AML-193 (cell line): ENCODE measurements around the gene ZFYVE16.
A peak's percentile ranks its signal among the peaks of the same experiment; 100 is the strongest.
"Not testable (repeated sequence)": the region's sequence is repeated elsewhere in the genome, so short reads cannot be mapped to it uniquely, and the experiment has no call there.

Experiments used
- DNase-seq, 2 experiments: peaks; one replicate each; lab custom pipeline; 2025; lab: John Stamatoyannopoulos, UW

Gene ZFYVE16

DNA sequence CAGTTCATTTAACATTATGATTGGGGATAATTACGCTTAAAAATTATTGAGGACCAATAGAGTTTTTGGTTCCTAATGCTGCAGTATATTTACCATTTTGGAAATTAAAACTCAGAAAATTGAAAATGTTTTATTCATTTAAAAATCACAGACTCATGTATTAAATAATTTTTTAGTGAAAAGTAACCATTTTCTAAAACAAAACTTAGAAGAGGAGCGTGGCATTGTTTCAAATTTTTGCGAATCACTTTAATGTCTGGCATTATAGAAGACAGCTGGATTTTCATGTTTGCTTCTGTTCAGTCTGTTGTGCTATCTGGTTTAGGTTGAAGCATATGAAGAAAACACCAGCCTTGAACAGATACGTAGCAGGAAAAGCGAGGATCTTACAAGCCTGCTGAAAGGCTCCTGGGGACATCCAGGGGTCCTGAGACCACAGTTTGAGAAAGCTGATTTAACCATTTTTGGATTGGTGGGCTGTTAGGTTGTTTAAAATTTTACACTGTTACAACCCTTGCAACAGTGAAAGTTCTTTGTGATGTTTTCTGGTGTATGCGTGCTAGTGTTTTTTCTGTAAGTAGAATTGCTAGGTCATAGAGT is 1.6 kb downstream of the ZFYVE16 start:
- DNase-seq = no peak

DNA sequence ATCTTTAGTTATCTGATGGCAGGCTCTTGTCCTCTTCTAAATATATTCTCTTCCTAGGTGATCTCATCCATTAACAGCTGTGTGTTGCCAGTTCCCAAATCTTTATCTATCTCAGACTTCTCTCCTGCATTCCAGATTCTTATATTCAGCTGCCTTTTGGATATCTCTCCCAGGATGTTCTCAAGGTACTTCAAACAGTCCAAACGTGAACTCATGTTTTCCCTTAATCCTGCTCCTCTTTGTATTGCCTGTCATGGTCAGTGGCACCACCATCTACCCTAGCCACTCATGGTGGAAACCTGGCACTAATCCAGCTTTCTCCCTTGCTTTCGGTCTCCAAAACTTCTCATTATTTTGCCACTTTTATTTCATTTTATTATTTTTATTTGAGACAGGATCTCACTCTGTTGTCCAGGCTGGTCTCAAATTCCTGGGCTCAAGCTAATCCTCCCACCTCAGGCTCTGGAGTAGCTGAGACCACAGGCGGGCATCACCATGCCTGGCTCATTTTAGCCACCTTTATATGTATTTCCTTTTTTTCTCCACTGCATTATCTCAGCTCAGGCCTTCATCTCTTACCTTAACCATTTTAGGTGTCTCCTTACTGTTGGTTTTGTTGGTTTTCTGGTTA is 3.8 kb downstream of the ZFYVE16 start:
- DNase-seq = no peak

DNA sequence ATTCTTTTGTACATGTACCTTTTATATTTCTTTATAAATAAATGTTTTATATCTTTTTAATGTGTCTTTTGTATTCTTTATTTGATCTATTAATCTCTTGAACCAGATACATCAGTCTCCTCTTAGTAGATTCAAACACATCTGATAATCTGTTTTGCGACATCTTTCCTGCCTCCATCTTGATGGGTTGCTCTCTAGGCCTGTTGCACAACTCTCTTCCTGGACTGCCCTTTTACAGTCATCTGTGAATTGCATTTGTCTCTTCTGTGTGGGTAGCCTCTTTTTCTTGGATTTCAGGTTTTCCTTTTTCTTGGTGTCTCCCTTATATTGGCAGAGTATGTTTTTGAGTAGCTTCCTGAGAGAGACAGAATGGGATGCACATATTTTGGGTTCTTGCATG is 6.2 kb downstream of the ZFYVE16 start:
- peak; percentile 84 to 87 for DNase-seq

DNA sequence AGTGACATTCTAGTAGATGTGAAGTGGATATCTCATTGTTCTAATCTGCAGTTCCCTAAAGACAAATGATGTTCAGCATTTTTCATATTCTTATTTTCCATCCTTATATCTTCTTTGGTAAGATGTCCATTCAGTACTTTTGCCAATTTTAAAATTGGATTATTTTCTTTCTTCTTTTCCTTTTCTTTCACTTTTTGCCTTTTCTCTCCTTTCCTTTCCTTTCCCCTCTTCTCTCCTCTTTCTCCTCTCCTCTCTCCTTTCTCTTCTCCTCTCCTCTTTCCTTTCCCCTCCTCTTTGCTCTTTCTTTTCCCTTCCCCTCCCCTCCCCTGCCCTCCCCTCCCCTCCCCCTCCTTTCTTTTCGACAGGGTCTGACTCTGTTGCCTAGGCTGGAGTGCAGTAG is 10.1 kb downstream of the ZFYVE16 start:
- DNase-seq = no peak

DNA sequence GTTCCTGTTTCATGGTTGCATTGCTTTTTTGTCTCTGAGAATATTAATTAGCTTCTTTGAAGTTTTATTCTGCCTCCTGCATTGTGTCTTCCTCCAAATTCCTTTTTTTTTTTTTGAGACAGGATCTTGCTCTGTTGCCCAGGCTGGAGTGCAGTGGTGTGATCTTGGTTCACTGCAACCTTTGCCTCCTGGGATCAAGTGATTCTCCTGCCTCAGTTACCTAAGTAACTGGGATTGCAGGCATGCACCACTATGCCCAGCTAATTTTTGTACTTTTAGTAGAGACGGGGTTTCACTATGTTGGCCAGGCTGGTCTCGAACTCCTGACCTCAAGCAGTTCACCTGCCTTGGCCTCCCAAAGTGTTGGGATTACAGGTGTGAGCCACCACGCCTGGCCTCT is 16.5 kb downstream of the ZFYVE16 start:
- not testable (repeated sequence) for DNase-seq

DNA sequence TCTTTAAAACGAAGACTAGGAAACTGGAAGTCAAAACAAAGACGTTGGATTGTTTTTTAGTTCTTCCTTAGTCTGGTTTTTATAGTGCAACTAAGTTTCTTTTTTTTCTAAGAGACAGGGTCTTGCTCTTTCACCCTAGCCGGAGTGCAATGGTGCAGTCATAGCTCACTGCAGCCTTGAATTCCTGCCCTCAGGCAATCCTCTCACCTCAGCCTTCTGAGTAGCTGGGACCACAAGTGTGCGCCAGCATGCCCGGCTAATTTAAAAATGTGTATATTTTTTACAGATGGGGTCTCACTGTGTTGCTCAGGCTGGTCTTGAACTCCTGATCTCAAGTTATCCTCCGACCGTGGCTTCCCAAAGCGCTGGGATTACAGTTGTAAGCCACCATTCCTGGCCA is 27.6 kb downstream of the ZFYVE16 start:
- DNase-seq = no peak

DNA sequence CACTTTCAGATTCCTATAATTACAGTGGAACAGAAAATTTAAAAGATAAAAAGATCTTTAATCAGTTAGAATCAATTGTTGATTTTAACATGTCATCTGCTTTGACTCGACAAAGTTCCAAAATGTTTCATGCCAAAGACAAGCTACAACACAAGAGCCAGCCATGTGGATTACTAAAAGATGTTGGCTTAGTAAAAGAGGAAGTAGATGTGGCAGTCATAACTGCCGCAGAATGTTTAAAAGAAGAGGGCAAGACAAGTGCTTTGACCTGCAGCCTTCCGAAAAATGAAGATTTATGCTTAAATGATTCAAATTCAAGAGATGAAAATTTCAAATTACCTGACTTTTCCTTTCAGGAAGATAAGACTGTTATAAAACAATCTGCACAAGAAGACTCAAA is 29.5 kb downstream of the ZFYVE16 start:
- DNase-seq = no peak

DNA sequence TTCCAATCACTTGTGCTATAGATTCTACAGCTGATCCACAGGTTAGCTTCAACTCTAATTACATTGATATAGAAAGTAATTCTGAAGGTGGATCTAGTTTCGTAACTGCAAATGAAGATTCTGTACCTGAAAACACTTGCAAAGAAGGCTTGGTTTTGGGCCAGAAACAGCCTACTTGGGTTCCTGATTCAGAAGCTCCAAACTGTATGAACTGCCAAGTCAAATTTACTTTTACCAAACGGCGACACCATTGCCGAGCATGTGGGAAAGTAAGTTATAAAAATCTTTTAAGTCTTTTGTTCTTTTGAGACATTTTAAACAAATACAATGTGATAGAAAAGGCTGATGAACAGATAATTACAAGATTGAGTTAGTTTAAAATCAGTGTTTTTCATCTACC is 30.9 kb downstream of the ZFYVE16 start:
- DNase-seq = no peak

DNA sequence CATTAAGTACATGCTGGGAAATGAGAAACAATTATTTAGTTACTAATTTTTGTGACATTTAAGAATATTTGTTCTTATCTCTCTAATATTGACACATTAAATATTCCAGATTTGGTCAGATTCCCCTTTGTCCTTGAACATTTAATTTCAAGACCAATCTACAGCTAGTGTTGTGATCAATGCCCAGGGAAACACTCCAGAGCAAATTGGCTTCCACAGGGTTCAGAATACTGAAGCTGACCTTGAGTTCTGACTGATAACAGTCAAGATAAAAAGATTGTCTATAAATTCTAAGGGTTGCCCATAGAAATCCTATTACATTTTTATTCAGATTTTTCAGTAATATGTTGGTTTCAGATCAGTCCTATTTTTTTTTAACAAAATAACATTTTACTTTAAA is 31.3 kb downstream of the ZFYVE16 start:
- DNase-seq = no peak

DNA sequence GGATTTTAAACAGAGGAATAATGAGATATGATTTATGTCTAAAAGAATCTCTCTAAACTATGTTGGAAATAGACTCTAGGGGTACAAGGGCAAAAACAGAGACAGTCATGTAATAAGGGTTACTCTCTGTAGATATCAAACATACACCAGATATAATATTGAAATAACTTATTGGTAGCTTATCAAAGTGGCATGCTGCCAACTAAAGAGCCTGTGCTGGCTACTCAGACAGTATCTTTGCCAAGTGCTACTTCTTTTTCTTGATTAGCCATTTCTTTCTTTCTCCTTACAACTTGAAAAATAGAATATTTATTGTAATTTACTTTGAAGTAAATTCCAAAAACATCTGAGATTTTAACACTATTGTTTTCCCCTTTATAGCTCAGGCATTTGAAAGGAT is 34.9 kb downstream of the ZFYVE16 start:
- no peak for DNase-seq

DNA sequence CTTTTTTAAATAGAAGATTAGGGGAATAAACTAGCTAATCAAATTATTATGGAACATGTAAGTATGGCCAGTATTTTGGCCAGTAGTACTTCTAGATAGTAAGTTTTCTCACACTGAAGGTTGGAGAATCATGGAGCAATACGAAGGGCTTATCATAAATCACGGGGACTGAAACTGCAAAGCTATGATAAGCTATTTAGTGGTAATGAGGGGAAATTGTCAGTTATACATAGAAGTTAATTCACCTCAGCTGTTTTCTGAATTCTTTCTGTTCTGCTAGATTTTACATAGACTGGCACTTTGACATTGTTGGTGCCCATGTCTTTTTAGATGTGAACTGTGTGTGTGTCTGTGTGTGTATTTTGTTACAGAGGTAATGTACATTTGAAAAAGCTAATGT is 45.5 kb downstream of the ZFYVE16 start:
- DNase-seq = no peak

DNA sequence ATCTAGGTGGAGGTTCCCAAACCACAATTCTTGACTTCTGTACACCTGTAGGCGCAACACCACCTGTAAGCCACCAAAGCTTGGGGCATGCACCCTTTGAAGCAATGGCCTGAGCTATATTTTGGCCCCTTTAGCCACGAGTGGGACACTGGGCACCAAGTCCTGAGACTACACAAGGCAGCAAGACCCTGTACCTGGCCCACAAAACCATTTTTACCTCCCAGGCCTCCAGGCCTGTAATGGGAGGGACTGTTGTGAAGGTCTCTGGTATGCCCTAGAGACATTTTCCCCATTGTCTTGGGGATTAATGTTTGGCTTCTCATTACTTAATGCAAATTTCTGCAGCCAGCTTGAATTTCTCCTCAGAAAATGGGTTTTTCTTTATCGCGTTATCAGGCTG is 55.4 kb downstream of the ZFYVE16 start:
- no peak for DNase-seq

DNA sequence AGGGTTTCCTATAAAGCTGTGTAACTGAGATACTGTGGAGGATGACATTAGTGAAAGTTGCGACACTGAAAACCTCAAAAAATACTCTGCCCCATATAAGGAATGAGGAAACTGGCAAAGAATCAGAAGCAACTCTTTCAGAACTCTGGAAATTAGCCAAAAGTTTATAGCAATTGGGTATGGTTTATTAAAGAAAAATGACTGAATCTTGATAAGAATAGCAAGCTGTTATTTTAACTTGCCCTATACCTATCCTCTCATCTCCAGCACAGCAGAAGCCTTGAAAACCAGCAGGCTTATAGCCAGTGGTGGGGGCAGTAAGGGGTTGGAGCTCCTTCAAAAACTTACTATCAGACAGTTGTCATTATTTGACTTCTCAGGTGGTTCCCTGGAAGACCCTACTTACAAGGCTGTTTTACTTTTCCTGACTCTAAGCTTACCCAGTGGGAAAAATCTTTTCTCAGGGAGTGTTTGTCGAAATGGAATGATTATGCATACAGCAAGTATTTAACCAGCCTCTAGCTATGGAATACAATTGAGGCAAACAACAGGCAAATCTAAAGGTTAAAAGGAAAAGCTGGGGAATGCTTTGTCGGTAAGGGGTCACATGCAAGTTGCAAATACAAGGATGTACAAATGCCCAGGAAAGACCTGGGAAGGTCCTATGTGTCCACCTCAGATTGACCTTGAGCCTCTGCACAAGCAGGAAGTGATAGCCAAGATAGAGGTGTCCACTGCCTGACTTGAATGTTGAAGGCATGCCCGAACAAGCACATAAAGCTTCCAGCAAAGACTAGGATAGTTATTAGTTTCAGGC is 59.0 kb downstream of the ZFYVE16 start:
- peak; percentile 90 to 92 for DNase-seq

DNA sequence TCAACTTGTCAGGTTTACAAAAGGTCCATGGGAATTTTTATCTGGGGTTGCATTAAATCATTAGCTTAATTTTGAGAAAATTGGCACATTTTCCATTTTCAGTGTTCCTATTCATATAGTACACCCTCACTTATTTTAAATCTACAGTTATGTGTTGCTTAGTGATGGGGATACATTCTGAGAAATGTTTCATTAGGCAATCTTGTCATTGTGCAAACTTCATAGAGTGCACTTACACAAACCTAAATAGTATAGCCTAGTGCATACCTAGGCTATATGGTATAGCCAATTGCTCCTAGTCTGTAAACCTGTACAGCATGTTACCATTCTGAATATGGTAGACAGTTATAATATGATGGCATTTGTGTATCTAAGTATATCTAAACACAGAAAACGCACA is 60.3 kb downstream of the ZFYVE16 start:
- peak; percentile 54 to 71 for DNase-seq

DNA sequence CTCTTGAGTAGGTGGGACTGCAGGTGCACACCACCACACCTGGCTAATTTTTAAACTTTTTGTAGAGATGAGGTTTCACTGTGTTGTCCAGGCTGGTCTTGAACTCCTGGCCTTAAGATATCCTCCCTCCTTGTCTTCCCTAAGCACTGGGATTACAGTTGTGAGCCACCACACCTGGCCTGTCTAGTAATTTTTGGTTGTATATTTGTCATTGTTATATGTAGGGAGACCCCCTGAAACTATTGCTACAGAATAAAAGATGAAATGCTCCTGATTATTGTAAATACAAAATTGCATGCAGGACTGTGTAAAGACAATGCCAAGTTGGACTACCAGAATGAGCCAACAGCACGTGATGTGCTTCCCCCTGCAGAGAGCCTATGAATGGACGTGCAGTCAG is 62.8 kb downstream of the ZFYVE16 start:
- not testable (repeated sequence) for DNase-seq

DNA sequence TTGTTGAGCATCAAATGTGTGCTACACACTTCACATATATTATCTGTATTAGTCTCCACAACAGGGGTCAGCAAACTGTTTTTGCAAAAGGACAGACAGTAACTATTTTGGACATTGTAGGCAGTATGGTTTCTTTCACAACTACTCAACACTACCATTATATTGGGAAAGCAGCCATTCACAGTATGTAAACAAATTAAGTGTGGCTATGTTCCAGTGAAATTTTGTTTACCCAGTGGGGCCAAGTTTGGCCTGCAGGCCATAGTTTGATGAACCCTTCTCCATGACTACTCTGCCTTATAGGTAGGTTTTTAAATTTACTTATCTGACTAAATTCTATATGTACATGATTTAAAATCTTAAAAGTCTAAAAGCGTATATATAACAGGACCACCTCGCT is 67.1 kb downstream of the ZFYVE16 start:
- no peak for DNase-seq

DNA sequence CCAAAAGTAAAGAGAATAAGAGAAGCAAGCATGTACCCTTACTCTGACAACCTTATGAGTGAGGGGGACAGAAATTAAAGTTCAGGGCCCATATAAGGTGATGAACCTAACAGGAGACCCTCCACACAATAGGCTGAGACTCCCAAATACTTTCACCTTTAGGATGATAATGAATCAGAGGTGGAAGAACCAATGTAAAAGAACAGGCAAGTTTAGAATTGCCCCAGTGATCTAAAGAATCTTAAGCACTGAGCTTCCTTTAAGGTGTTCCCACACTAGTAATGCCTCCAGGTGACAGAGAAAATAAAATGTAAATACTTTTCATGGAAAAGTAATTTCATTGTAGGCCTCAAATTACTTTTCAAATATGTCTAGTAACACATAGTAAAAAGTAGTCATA is 71.8 kb downstream of the ZFYVE16 start:
- no peak for DNase-seq

DNA sequence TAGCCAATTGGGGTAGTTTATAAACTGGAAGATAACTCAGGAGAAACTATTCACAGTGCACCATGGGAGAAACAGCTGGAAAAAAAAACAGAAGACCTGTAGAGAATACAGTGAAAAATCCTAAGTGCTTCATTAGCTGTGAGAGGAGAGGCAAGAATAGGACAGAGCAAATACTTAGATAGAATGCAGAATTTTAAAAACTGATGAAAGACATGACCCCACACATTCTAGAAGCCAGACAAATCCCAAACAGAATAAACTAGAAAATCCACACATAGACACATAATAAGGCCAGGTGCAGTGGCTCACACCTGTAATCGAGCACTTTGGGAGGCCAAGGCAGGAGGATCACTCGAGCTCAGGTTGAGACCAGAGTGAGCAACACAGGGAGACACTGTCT is 72.5 kb downstream of the ZFYVE16 start:
- DNase-seq = no peak

DNA sequence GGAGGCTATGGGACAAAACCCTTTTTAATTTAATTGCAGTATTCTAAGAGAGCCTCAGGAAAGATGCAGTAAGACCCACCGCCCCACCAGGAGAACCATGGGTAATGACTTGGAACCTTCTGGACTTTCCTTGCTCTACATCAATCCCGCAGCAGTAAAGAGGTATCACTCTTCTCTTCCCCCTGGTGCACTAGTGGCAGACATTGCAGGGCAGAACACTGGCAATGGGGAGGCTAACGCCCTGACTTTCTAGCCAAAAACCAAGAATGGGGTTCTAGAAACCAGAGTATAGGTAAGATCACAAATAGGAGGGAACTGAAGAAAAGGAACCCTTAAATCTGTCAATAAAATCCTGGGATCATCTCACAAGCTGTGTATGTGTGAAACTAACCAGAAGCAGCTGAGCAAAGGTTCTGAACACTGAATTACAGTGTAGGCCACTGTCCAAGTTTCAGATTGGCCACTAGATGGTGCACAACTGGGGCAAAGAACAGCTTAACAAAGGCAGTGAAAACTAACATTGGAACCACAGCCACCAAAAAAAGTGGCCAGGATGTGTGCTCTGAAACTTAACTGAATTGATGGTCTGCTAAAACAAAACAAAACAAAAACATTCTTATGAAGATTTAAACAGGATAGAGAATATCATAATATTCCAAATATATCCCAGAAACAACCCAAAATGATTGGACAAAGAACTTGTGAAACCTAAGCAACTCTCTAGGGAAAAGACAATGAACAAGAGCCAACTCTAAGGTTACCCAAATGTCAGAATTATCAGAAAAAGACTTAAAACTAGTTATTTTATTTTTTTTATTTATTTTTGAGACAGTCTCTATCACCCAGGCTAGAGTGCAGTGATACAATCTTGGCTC is 73.4 kb downstream of the ZFYVE16 start:
- DNase-seq = peak; percentile 61 to 78

DNA sequence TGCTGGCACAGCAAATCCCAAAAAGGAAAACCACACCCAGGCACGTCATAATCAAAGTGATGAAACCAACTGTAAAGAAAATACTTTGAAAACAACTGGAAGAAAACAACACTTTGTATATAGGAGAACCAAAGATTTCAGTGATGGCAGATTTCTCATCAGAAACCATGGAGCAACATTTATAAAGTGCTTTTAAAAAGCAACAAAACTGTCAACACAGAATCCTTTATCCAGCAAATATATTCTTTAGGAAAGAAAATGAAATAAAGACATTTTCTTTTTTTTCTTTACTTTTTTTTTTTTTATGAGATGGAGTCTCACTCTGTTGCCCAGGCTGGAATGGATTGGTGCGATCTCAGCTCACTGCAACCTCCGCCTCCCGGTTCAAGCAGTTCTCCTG is 74.7 kb downstream of the ZFYVE16 start:
- no peak for DNase-seq

DNA sequence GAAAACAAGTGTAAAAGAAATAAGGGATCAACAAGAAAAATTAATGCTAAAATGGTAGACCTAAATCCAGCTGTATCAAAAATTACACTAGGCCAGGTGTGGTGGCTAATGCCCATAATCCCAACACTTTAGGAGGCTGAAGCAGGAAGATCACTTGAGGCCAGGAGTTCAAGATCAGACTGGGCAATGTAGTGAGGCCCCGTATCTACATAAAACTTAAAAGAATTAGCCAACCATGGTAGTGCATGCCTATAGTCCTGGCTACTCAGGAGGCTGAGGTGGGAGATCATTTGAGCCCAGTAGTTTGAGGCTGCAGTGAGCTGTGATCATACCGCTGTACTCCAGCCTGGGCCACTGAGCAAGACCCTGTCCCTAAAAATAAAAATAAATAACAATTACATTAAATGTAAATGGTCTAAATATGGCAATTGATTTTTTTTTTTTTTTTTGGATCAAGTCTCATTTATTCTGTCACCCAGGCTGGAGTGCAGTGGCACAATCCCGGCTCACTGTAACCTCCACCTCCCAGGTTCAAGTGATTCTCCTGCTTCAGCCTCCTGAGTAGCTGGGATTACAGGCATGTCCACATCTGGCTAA is 75.9 kb downstream of the ZFYVE16 start:
- DNase-seq = no peak

DNA sequence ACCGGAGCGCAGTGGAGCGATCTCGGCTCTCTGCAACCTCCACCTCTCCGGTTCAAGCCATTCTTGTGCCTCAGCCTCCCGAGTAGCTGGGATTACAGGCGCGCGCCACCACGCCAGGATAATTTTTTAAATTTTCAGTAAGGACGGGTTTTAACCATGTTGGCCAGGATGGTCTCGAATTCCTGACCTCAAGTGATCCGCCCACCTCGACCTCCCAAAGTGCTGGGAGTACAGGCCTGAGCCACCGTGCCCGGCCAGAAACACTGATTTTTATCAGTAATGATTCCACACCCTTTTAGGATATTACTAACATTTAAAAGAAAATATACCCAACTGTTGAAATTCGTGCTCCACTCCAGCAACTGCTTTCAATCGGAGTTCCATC is 79.6 kb downstream of the ZFYVE16 start:
- DNase-seq = no peak
